Fibroblast of villous mesenchyme (primary cell): Measurements from ENCODE around the gene SHANK3. TPM values are rescaled to one million over a fixed set of nuclear protein-coding genes. Genes with fewer than 3 reads are reported as not detected.

Experiments
- DNase-seq: peaks from one replicate; pipeline ENCODE4 v3.0.0-alpha.2; 2010; ENCODE audit warnings: low read depth
- H3K4me3 ChIP-seq: 2 replicates; pipeline ENCODE4 v1.5.1; 2011; ENCODE audit warnings: low read depth, mild to moderate bottlenecking, low read length
- CTCF ChIP-seq: IDR thresholded peaks from 2 replicates; pipeline ENCODE4 v1.5.1; 2012; ENCODE audit warnings: low read depth, mild to moderate bottlenecking, low read length; ENCODE audit not compliant: insufficient read depth
- total RNA-seq: library from RNA; depleted of rRNA; stranded (reverse); fragments of >200 nt; gene quantifications from 2 replicates; pipeline ENCODE4 v1.2.3, GENCODE V29; 2012

The SHANK3 gene
- total RNA-seq, 1 donor: 0.86 TPM

- TF ChIP-seq CTCF: no peak
- H3K4me3 ChIP-seq: no peak overlapping the region
- DNase-seq: no peak
Observed at GRCh38 chr22:50705851-50706351, 33.3 kb downstream of the SHANK3 start.

- DNase-seq: no peak
- TF ChIP-seq CTCF: no peak
Observed at GRCh38 chr22:50706481-50707125, 34.0 kb downstream of the SHANK3 start.

GRCh38 chr22:50708474-50708873 lies 35.9 kb downstream of the SHANK3 start:
- DNase-seq: no peak
- no peak for TF ChIP-seq CTCF
- no peak overlapping the region for H3K4me3 ChIP-seq

More at GRCh38 chr22:50706481-50707125, 34.0 kb downstream of the SHANK3 start:
- no peak overlapping the region for H3K4me3 ChIP-seq

GRCh38 chr22:50708996-50709395 lies 36.4 kb downstream of the SHANK3 start:
- no peak for TF ChIP-seq CTCF
- no peak for DNase-seq
- H3K4me3 ChIP-seq: no peak overlapping the region

GRCh38 chr22:50710221-50710620 lies 37.6 kb downstream of the SHANK3 start:
- no peak for DNase-seq
- no peak for TF ChIP-seq CTCF
- no peak overlapping the region for H3K4me3 ChIP-seq

- TF ChIP-seq CTCF: no peak
- no peak for DNase-seq
Observed at GRCh38 chr22:50710886-50711285, 38.3 kb downstream of the SHANK3 start.

More at GRCh38 chr22:50710886-50711285, 38.3 kb downstream of the SHANK3 start:
- H3K4me3 ChIP-seq: no peak overlapping the region
